Activated naive CD4-positive, alpha-beta T cell treated with anti-CD3 and anti-CD28 coated beads for 36 hours (primary cell): ENCODE results near the gene TOM1L2. TPM values are rescaled to one million over a fixed set of nuclear protein-coding genes. Genes with fewer than 3 reads are reported as not detected.
A peak's percentile ranks its signal among the peaks of the same experiment; 100 is the strongest.
"Not testable (repeated sequence)": the region's sequence is repeated elsewhere in the genome, so short reads cannot be mapped to it uniquely, and the experiment has no call there.

ENCODE experiments used
- CTCF ChIA-PET: fragments of 350-600 bp; sonication (Branson Sonifier 250); formaldehyde crosslinking; loops from one replicate; lab custom pipeline; 2021; ENCODE audit warnings: antibody characterized with exemption; lab: Charles Lee
- DNase-seq: peaks from one replicate; pipeline ENCODE4 v3.0.0-alpha.2; 2020
- H3K27ac Mint-ChIP-seq: one replicate; pipeline ENCODE4 v1.8.0; 2021; ENCODE audit warnings: mild to moderate bottlenecking, mixed read lengths
- H3K27me3 Mint-ChIP-seq: one replicate; pipeline ENCODE4 v1.8.0; 2021; ENCODE audit warnings: low read depth, mixed read lengths
- H3K36me3 Mint-ChIP-seq: one replicate; pipeline ENCODE4 v1.8.0; 2021; ENCODE audit warnings: low read depth, mixed read lengths
- H3K4me1 Mint-ChIP-seq: one replicate; pipeline ENCODE4 v1.8.0; 2021; ENCODE audit warnings: low read depth, mixed read lengths
- H3K4me3 Mint-ChIP-seq: one replicate; pipeline ENCODE4 v1.8.0; 2021; ENCODE audit warnings: mild to moderate bottlenecking, moderate library complexity, mixed read lengths
- H3K9me3 Mint-ChIP-seq: one replicate; pipeline ENCODE4 v1.8.0; 2021; ENCODE audit warnings: mixed read lengths
- intact Hi-C: fragments of 100-400 bp; cut with micrococcal nuclease; formaldehyde crosslinking; loops from one replicate; pipeline ENCODE4 v1.15.1; 2023
- total RNA-seq, 2 experiments: library from RNA; stranded (reverse); gene quantifications; one replicate each; pipeline ENCODE4 v1.2.3, GENCODE V29; 2021

The TOM1L2 gene
- total RNA-seq, 2 experiments from 2014 or later: 9.8 to 9.9 TPM

- Mint-ChIP-seq H3K27ac (no peak overlapping the region), H3K4me3 (no peak overlapping the region), H3K9me3 (no peaks in the 10 kb centered on the region), H3K27me3 (no peaks in the 10 kb centered on the region), H3K4me1 (peaks cover 33% of the 10 kb centered on the region), H3K36me3 (peaks cover 3% of the 10 kb centered on the region)
- CTCF ChIA-PET: no interaction called here
- no peak for DNase-seq
- intact Hi-C loops: loop anchor here (10.0 kb wide), 1 partner anchor 314 kb away; the partner anchor contains the start of gene MIEF2
These were observed 21.4 kb downstream of the TOM1L2 start for GRCh38 chr17:17950806-17951205.

- H3K4me3 Mint-ChIP-seq: no peak overlapping the region
- H3K27ac Mint-ChIP-seq: no peak overlapping the region
- intact Hi-C loops: loop anchor here (10.0 kb wide), 1 partner anchor 314 kb away; the partner anchor contains the start of gene MIEF2
- peaks cover 2% of the 10 kb centered on the region for H3K36me3 Mint-ChIP-seq
- H3K4me1 Mint-ChIP-seq: peaks cover 30% of the 10 kb centered on the region
- CTCF ChIA-PET: no interaction called here
- no peak for DNase-seq
- H3K27me3 Mint-ChIP-seq: no peaks in the 10 kb centered on the region
- no peaks in the 10 kb centered on the region for H3K9me3 Mint-ChIP-seq
These were observed 21.9 kb downstream of the TOM1L2 start for GRCh38 chr17:17950347-17950746.

GRCh38 chr17:17947966-17948365 lies 24.2 kb downstream of the TOM1L2 start:
- intact Hi-C loops: loop anchor here (1.0 kb wide), 1 partner anchor 10 kb away; no protein-coding TSS in a partner anchor
- CTCF ChIA-PET: interaction anchor here (0.5 to 1.3 kb wide), 3 partner anchors 9 to 54 kb away, joined by 3 to 8 read pairs (median 3); partner anchors contain the start of gene DRC3
- Mint-ChIP-seq H3K4me3 (no peak overlapping the region), H3K36me3 (no peaks in the 10 kb centered on the region), H3K27ac (peak overlapping the region; percentile 50), H3K27me3 (no peaks in the 10 kb centered on the region), H3K9me3 (no peaks in the 10 kb centered on the region), H3K4me1 (peaks cover 28% of the 10 kb centered on the region)
- DNase-seq: no peak

GRCh38 chr17:17947309-17947708 lies 24.9 kb downstream of the TOM1L2 start:
- H3K27me3 Mint-ChIP-seq: no peaks in the 10 kb centered on the region
- no peaks in the 10 kb centered on the region for H3K36me3 Mint-ChIP-seq
- peaks cover 29% of the 10 kb centered on the region for H3K4me1 Mint-ChIP-seq
- no peak overlapping the region for H3K27ac Mint-ChIP-seq
- CTCF ChIA-PET: interaction anchor here (0.7 to 1.5 kb wide), 4 partner anchors 28 to 100 kb away, joined by 3 to 6 read pairs (median 4); no protein-coding TSS in a partner anchor
- intact Hi-C loops: no loop called here
- no peak for DNase-seq
- H3K4me3 Mint-ChIP-seq: no peak overlapping the region
- no peaks in the 10 kb centered on the region for H3K9me3 Mint-ChIP-seq

- no peaks in the 10 kb centered on the region for H3K36me3 Mint-ChIP-seq
- no peaks in the 10 kb centered on the region for H3K9me3 Mint-ChIP-seq
- H3K27ac Mint-ChIP-seq: no peak overlapping the region
- H3K27me3 Mint-ChIP-seq: no peaks in the 10 kb centered on the region
- CTCF ChIA-PET: interaction anchor here (1.3 to 1.5 kb wide), 2 partner anchors 27 to 55 kb away, joined by 4 to 6 read pairs; no protein-coding TSS in a partner anchor
- H3K4me1 Mint-ChIP-seq: peaks cover 27% of the 10 kb centered on the region
- no peak for DNase-seq
- no peak overlapping the region for H3K4me3 Mint-ChIP-seq
- intact Hi-C loops: no loop called here
These were observed 26.1 kb downstream of the TOM1L2 start for GRCh38 chr17:17946093-17946492.

- Mint-ChIP-seq H3K4me3 (no peak overlapping the region), H3K27me3 (no peaks in the 10 kb centered on the region), H3K4me1 (peaks cover 27% of the 10 kb centered on the region), H3K9me3 (no peaks in the 10 kb centered on the region), H3K36me3 (no peaks in the 10 kb centered on the region), H3K27ac (no peak overlapping the region)
- CTCF ChIA-PET: interaction anchor here (1.1 to 1.8 kb wide), 2 partner anchors 12 to 15 kb away, joined by 6 to 8 read pairs; no protein-coding TSS in a partner anchor
- intact Hi-C loops: no loop called here
- no peak for DNase-seq
These were observed 27.5 kb downstream of the TOM1L2 start for GRCh38 chr17:17944743-17945142.

- Mint-ChIP-seq H3K36me3 (no peaks in the 10 kb centered on the region), H3K4me3 (no peak overlapping the region), H3K27me3 (no peaks in the 10 kb centered on the region), H3K4me1 (peaks cover 25% of the 10 kb centered on the region), H3K9me3 (no peaks in the 10 kb centered on the region), H3K27ac (no peak overlapping the region)
- intact Hi-C loops: no loop called here
- CTCF ChIA-PET: interaction anchor here (1.8 kb wide), 1 partner anchor 12 kb away, joined by 6 read pairs; no protein-coding TSS in a partner anchor
- no peak for DNase-seq
These were observed 28.0 kb downstream of the TOM1L2 start for GRCh38 chr17:17944242-17944641.

GRCh38 chr17:17943281-17943984 lies 28.8 kb downstream of the TOM1L2 start:
- H3K27ac Mint-ChIP-seq: no peak overlapping the region
- H3K36me3 Mint-ChIP-seq: no peaks in the 10 kb centered on the region
- peaks cover 22% of the 10 kb centered on the region for H3K4me1 Mint-ChIP-seq

GRCh38 chr17:17942846-17943245 lies 29.4 kb downstream of the TOM1L2 start:
- Mint-ChIP-seq H3K27me3 (no peaks in the 10 kb centered on the region), H3K4me3 (no peak overlapping the region), H3K9me3 (no peaks in the 10 kb centered on the region), H3K27ac (no peak overlapping the region), H3K4me1 (peaks cover 19% of the 10 kb centered on the region), H3K36me3 (no peaks in the 10 kb centered on the region)
- no peak for DNase-seq
- intact Hi-C loops: no loop called here
- CTCF ChIA-PET: interaction anchor here (1.0 to 1.5 kb wide), 2 partner anchors 23 to 91 kb away, joined by 3 to 4 read pairs; no protein-coding TSS in a partner anchor

More at GRCh38 chr17:17943281-17943984, 28.8 kb downstream of the TOM1L2 start:
- DNase-seq: no peak
- Mint-ChIP-seq H3K4me3 (no peak overlapping the region), H3K27me3 (no peaks in the 10 kb centered on the region), H3K9me3 (no peaks in the 10 kb centered on the region)
- CTCF ChIA-PET: interaction anchor here (1.0 to 1.8 kb wide), 3 partner anchors 13 to 90 kb away, joined by 3 to 6 read pairs (median 4); no protein-coding TSS in a partner anchor
- intact Hi-C loops: no loop called here

- Mint-ChIP-seq H3K4me1 (peaks cover 24% of the 10 kb centered on the region), H3K36me3 (no peaks in the 10 kb centered on the region)
- CTCF ChIA-PET: interaction anchor here (1.3 kb wide), 1 partner anchor 92 kb away, joined by 3 read pairs; no protein-coding TSS in a partner anchor
These were observed 31.2 kb downstream of the TOM1L2 start for GRCh38 chr17:17941015-17941414.

GRCh38 chr17:17940441-17940911 lies 31.7 kb downstream of the TOM1L2 start:
- CTCF ChIA-PET: interaction anchor here (1.3 kb wide), 1 partner anchor 93 kb away, joined by 3 read pairs; no protein-coding TSS in a partner anchor
- intact Hi-C loops: no loop called here
- Mint-ChIP-seq H3K9me3 (no peaks in the 10 kb centered on the region), H3K4me3 (no peak overlapping the region), H3K27me3 (no peaks in the 10 kb centered on the region), H3K27ac (no peak overlapping the region), H3K4me1 (peaks cover 30% of the 10 kb centered on the region), H3K36me3 (no peaks in the 10 kb centered on the region)
- DNase-seq: no peak

More at GRCh38 chr17:17941015-17941414, 31.2 kb downstream of the TOM1L2 start:
- intact Hi-C loops: no loop called here
- Mint-ChIP-seq H3K27me3 (no peaks in the 10 kb centered on the region), H3K4me3 (no peak overlapping the region), H3K9me3 (no peaks in the 10 kb centered on the region), H3K27ac (no peak overlapping the region)
- DNase-seq: no peak

GRCh38 chr17:17939941-17940340 lies 32.3 kb downstream of the TOM1L2 start:
- CTCF ChIA-PET: interaction anchor here (1.3 kb wide), 1 partner anchor 93 kb away, joined by 3 read pairs; no protein-coding TSS in a partner anchor
- intact Hi-C loops, H3K27ac Mint-ChIP-seq: not testable (repeated sequence)

More at GRCh38 chr17:17939941-17940340, 32.3 kb downstream of the TOM1L2 start:
- H3K4me3 Mint-ChIP-seq, DNase-seq, H3K9me3 Mint-ChIP-seq, H3K36me3 Mint-ChIP-seq, H3K27me3 Mint-ChIP-seq: not testable (repeated sequence)
- peaks cover 35% of the 10 kb centered on the region for H3K4me1 Mint-ChIP-seq
